C4-2B (cell line): ENCODE measurements around the gene PRRC1.

Experiments
- H3K27ac ChIP-seq: fragments of 450-650 bp; 2 replicates; pipeline ENCODE4 v1.5.1; 2017
- CTCF ChIP-seq: fragments of 450-650 bp; conservative IDR thresholded peaks from 2 replicates; pipeline ENCODE4 v1.5.1; 2017; ENCODE audit warnings: mild to moderate bottlenecking
- ZFX ChIP-seq: fragments of 450-650 bp; IDR thresholded peaks from 2 replicates; pipeline ENCODE4 v1.6.1; 2017

Gene PRRC1

GRCh38 chr5:127550652-127551409 is 33.4 kb downstream of the PRRC1 start:
- no peak overlapping the region for H3K27ac ChIP-seq

GRCh38 chr5:127551410-127552041 is 34.1 kb downstream of the PRRC1 start:
- no peak for TF ChIP-seq ZFX
- TF ChIP-seq CTCF = no peak

More at GRCh38 chr5:127550652-127551409, 33.4 kb downstream of the PRRC1 start:
- TF ChIP-seq CTCF (no peak), ZFX (no peak)

GRCh38 chr5:127555826-127556225 is 38.4 kb downstream of the PRRC1 start:
- H3K27ac ChIP-seq = no peak overlapping the region
- TF ChIP-seq CTCF = no peak
- TF ChIP-seq ZFX = no peak

More at GRCh38 chr5:127551410-127552041, 34.1 kb downstream of the PRRC1 start:
- H3K27ac ChIP-seq = no peak overlapping the region

- no peak for TF ChIP-seq ZFX
- no peak for TF ChIP-seq CTCF
- H3K27ac ChIP-seq = no peak overlapping the region
Observed at GRCh38 chr5:127556609-127557334, 39.3 kb downstream of the PRRC1 start.

GRCh38 chr5:127558273-127558672 is 40.8 kb downstream of the PRRC1 start:
- no peak overlapping the region for H3K27ac ChIP-seq
- TF ChIP-seq CTCF (no peak), ZFX (no peak)

- no peak overlapping the region for H3K27ac ChIP-seq
- TF ChIP-seq CTCF = no peak
- no peak for TF ChIP-seq ZFX
Observed at GRCh38 chr5:127561254-127561653, 43.8 kb downstream of the PRRC1 start.

- no peak overlapping the region for H3K27ac ChIP-seq
- TF ChIP-seq ZFX (no peak), CTCF (peak; percentile 68)
Observed at GRCh38 chr5:127562252-127562651, 44.8 kb downstream of the PRRC1 start.
